DOHH2 (cell line): ENCODE results near the gene DCK.
"Not testable (repeated sequence)": the region's sequence is repeated elsewhere in the genome, so short reads cannot be mapped to it uniquely, and the experiment has no call there.

Experiments
- H3F3A ChIP-seq: fragments of 200-600 bp; sonication (generic), shearing (Covaris generic); 2 replicates; pipeline ENCODE4 v1.6.0; 2016; ENCODE audit warnings: antibody characterized with exemption, mild to moderate bottlenecking; ENCODE audit not compliant: control insufficient read depth, insufficient read depth
- H3K27ac ChIP-seq: fragments of 200-600 bp; sonication (generic); 2 replicates; pipeline ENCODE4 v1.5.1; 2014; ENCODE audit warnings: low read depth, mild to moderate bottlenecking, low read length, moderate library complexity
- H3K27me3 ChIP-seq: fragments of 200-600 bp; sonication (generic); 2 replicates; pipeline ENCODE4 v1.6.1; 2014; ENCODE audit warnings: mild to moderate bottlenecking, low read length, mixed read lengths; ENCODE audit not compliant: control insufficient read depth
- H3K36me3 ChIP-seq: fragments of 200-600 bp; sonication (generic); 2 replicates; pipeline ENCODE4 v1.6.1; 2014; ENCODE audit warnings: mild to moderate bottlenecking, low read length, moderate library complexity, mixed read lengths; ENCODE audit not compliant: control insufficient read depth
- H3K4me1 ChIP-seq: fragments of 200-600 bp; sonication (generic); 2 replicates; pipeline ENCODE4 v1.6.1; 2014; ENCODE audit warnings: mild to moderate bottlenecking, low read length, mixed read lengths; ENCODE audit not compliant: control insufficient read depth
- H3K4me2 ChIP-seq: fragments of 200-600 bp; sonication (generic); 2 replicates; pipeline ENCODE4 v1.6.0; 2014; ENCODE audit warnings: mild to moderate bottlenecking, low read length, moderate library complexity
- H3K4me3 ChIP-seq: fragments of 200-600 bp; sonication (generic); 2 replicates; pipeline ENCODE4 v1.5.1; 2014; ENCODE audit warnings: mild to moderate bottlenecking, low read length, mixed read lengths
- H3K79me2 ChIP-seq: fragments of 200-600 bp; sonication (generic); 2 replicates; pipeline ENCODE4 v1.6.1; 2014; ENCODE audit warnings: mild to moderate bottlenecking, low read length, mixed read lengths; ENCODE audit not compliant: control insufficient read depth
- H3K9me2 ChIP-seq: fragments of 200-600 bp; sonication (generic); replicated peaks from 2 replicates; pipeline ENCODE4 v1.6.1; 2014; ENCODE audit warnings: mild to moderate bottlenecking, low read length, mixed read lengths; ENCODE audit not compliant: control insufficient read depth
- H3K9me3 ChIP-seq: fragments of 200-600 bp; sonication (generic); 2 replicates; pipeline ENCODE4 v1.6.1; 2014; ENCODE audit warnings: antibody characterized with exemption, low read length, mixed read lengths; ENCODE audit not compliant: control insufficient read depth, insufficient read depth
- H4K20me1 ChIP-seq: fragments of 200-600 bp; sonication (generic); 2 replicates; pipeline ENCODE4 v1.6.0; 2014; ENCODE audit warnings: low read depth, mild to moderate bottlenecking, antibody characterized with exemption, low read length, moderate library complexity; ENCODE audit not compliant: control insufficient read depth, insufficient read depth
- EZH2phosphoT487 ChIP-seq: fragments of 200-600 bp; sonication (generic); IDR thresholded peaks from 2 replicates; pipeline ENCODE4 v1.6.1; 2017; ENCODE audit warnings: borderline replicate concordance, mild to moderate bottlenecking, antibody characterized with exemption, low read length, moderate library complexity, mixed read lengths
- TF ChIP-seq, protein P1 (sequence below): fragments of 200-600 bp; sonication (generic); IDR thresholded peaks from one replicate; pipeline ENCODE4 v1.5.1; 2014; ENCODE audit warnings: antibody characterized with exemption, mild to moderate bottlenecking, low read depth, low read length; ENCODE audit not compliant: poor library complexity, severe bottlenecking

Gene DCK

GRCh38 chr4:71050809-71051208, 57.4 kb downstream of the DCK start:
- no peaks in the 10 kb centered on the region for H3K79me2 ChIP-seq

GRCh38 chr4:71052034-71052433, 58.6 kb downstream of the DCK start:
- Histone ChIP-seq H3K27me3 (no peaks in the 10 kb centered on the region), H3K4me3 (no peak overlapping the region), H3K27ac (no peak overlapping the region), H3K4me2 (no peak overlapping the region), H3K36me3 (no peaks in the 10 kb centered on the region), H3K9me3 (no peaks in the 10 kb centered on the region), H3K4me1 (no peaks in the 10 kb centered on the region), H4K20me1 (no peaks in the 10 kb centered on the region), H3K9me2 (no peaks in the 10 kb centered on the region), H3K79me2 (no peaks in the 10 kb centered on the region), H3F3A (no peaks in the 10 kb centered on the region)
- TF ChIP-seq EZH2phosphoT487, result no peak
- TF ChIP-seq, protein P1, sequence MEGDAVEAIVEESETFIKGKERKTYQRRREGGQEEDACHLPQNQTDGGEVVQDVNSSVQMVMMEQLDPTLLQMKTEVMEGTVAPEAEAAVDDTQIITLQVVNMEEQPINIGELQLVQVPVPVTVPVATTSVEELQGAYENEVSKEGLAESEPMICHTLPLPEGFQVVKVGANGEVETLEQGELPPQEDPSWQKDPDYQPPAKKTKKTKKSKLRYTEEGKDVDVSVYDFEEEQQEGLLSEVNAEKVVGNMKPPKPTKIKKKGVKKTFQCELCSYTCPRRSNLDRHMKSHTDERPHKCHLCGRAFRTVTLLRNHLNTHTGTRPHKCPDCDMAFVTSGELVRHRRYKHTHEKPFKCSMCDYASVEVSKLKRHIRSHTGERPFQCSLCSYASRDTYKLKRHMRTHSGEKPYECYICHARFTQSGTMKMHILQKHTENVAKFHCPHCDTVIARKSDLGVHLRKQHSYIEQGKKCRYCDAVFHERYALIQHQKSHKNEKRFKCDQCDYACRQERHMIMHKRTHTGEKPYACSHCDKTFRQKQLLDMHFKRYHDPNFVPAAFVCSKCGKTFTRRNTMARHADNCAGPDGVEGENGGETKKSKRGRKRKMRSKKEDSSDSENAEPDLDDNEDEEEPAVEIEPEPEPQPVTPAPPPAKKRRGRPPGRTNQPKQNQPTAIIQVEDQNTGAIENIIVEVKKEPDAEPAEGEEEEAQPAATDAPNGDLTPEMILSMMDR, result no peak

More at GRCh38 chr4:71050809-71051208, 57.4 kb downstream of the DCK start:
- Histone ChIP-seq H3K27ac (no peak overlapping the region), H3K4me2 (no peak overlapping the region), H3K27me3 (no peaks in the 10 kb centered on the region), H3K36me3 (no peaks in the 10 kb centered on the region), H3K4me3 (no peak overlapping the region), H4K20me1 (no peaks in the 10 kb centered on the region), H3K9me2 (no peaks in the 10 kb centered on the region), H3F3A (peaks cover 9% of the 10 kb centered on the region; the same call in 1 of the 2 replicates), H3K9me3 (no peaks in the 10 kb centered on the region), H3K4me1 (no peaks in the 10 kb centered on the region)
- no peak for TF ChIP-seq EZH2phosphoT487
- TF ChIP-seq, protein P1, result peak; percentile 19

- Histone ChIP-seq H3K79me2 (no peaks in the 10 kb centered on the region), H3K36me3 (no peaks in the 10 kb centered on the region), H3K9me3 (no peaks in the 10 kb centered on the region), H4K20me1 (no peaks in the 10 kb centered on the region), H3K27ac (no peak overlapping the region), H3K9me2 (no peaks in the 10 kb centered on the region), H3K4me1 (no peaks in the 10 kb centered on the region), H3K4me2 (no peak overlapping the region), H3F3A (no peaks in the 10 kb centered on the region), H3K27me3 (no peaks in the 10 kb centered on the region), H3K4me3 (no peak overlapping the region)
- TF ChIP-seq, protein P1, result no peak
- no peak for TF ChIP-seq EZH2phosphoT487
These were observed 59.3 kb downstream of the DCK start for GRCh38 chr4:71052716-71053115.

- H4K20me1 ChIP-seq, H3K27me3 ChIP-seq, H3K4me2 ChIP-seq, H3K9me2 ChIP-seq, H3K4me1 ChIP-seq, H3K27ac ChIP-seq, H3K4me3 ChIP-seq, H3K9me3 ChIP-seq, H3F3A ChIP-seq, H3K36me3 ChIP-seq, H3K79me2 ChIP-seq: not testable (repeated sequence)
These were observed 60.2 kb downstream of the DCK start for GRCh38 chr4:71053613-71054012.

DNA sequence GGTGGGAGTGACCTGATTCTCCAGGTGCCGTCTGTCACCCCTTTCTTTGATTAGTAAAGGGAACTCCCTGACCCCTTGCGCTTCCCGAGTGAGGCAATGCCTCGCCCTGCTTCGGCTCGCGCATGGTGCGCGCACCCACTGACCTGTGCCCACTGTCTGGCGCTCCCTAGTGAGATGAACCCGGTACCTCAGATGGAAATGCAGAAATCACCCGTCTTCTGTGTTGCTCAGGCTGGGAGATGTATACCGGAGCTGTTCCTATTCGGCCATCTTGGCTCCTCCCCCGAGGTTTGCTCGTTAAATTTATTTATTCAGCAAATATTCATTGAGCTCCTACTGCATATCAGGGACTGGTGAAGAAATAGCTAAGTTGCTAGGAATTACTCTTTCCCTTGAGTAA, 66.1 kb downstream of the DCK start:
- H3K36me3 ChIP-seq, H3K4me3 ChIP-seq, H3K9me2 ChIP-seq, H3K9me3 ChIP-seq, H3K27me3 ChIP-seq, H3K27ac ChIP-seq, H3F3A ChIP-seq, H3K4me1 ChIP-seq, H3K79me2 ChIP-seq, H3K4me2 ChIP-seq, H4K20me1 ChIP-seq: not testable (repeated sequence)
